HUES6 (cell line): ENCODE measurements around the gene DGCR8.

Source experiments
- H3K27ac ChIP-seq: 2 replicates; pipeline ENCODE4 v1.7.0; 2013; ENCODE audit warnings: low read depth, mild to moderate bottlenecking, low read length, inconsistent platforms
- H3K27me3 ChIP-seq: 2 replicates; pipeline ENCODE4 v1.6.1; 2013; ENCODE audit warnings: low read length; ENCODE audit not compliant: control insufficient read depth, insufficient read depth
- H3K36me3 ChIP-seq: 2 replicates; pipeline ENCODE4 v1.6.1; 2013; ENCODE audit warnings: low read length; ENCODE audit not compliant: control insufficient read depth, insufficient read depth
- H3K4me1 ChIP-seq: 2 replicates; pipeline ENCODE4 v1.6.1; 2013; ENCODE audit warnings: low read length; ENCODE audit not compliant: control insufficient read depth, insufficient read depth
- H3K4me3 ChIP-seq: 2 replicates; pipeline ENCODE4 v1.5.1; 2013; ENCODE audit warnings: low read depth, low read length
- H3K9ac ChIP-seq: one replicate; pipeline ENCODE4 v1.6.1; 2013; ENCODE audit warnings: mild to moderate bottlenecking, low read length
- H3K9me3 ChIP-seq: 2 replicates; pipeline ENCODE4 v1.6.1; 2013; ENCODE audit warnings: low read depth, low read length; ENCODE audit not compliant: control insufficient read depth, insufficient read depth

The DGCR8 gene

DNA sequence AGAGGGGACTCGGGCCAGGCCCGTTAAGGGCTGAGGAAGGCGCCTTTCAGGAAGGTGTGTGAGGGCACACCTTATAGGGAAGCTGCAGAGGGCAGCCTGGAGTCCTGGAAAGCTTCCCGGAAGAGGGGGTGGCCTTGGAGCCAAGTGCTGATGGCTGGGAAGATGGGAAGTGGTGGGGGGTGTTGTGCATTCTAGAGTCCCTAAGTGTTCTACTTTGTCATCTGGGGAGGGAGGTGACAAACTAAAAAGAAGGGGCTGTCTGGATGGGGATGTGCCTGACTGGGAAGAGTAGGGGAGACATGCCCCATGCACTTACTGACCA is 58.3 kb downstream of the DGCR8 start:
- H3K4me3 ChIP-seq = no peak overlapping the region
- H3K4me1 ChIP-seq = no peaks in the 10 kb centered on the region
- no peak overlapping the region for H3K27ac ChIP-seq
- no peak overlapping the region for H3K9ac ChIP-seq
- no peaks in the 10 kb centered on the region for H3K27me3 ChIP-seq
- H3K36me3 ChIP-seq = peaks cover 10% of the 10 kb centered on the region
- H3K9me3 ChIP-seq = no peaks in the 10 kb centered on the region

DNA sequence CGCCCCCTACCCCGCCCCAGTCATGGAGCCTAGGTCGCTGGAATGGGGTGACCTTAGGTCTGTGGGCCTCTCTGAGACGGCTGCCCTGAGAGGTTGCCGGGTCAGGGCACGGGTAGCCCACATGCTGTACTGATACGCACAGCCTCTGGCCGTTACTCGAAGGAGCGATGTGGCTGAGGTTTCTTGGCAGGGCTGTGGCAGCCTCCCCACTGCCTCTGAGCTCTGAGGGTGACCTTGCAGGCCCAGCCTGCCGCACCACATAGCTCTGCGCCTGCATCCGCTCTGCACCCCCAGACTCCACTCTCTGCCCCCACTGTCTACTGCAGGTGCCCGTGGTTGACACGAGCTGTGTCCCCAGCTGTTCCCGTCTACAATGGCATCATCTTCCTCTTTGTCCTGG is 58.8 kb downstream of the DGCR8 start:
- H3K36me3 ChIP-seq = peaks cover 14% of the 10 kb centered on the region
- no peak overlapping the region for H3K4me3 ChIP-seq
- no peaks in the 10 kb centered on the region for H3K4me1 ChIP-seq
- H3K27me3 ChIP-seq = no peaks in the 10 kb centered on the region
- H3K9me3 ChIP-seq = no peaks in the 10 kb centered on the region
- H3K27ac ChIP-seq = no peak overlapping the region
- H3K9ac ChIP-seq = no peak overlapping the region

DNA sequence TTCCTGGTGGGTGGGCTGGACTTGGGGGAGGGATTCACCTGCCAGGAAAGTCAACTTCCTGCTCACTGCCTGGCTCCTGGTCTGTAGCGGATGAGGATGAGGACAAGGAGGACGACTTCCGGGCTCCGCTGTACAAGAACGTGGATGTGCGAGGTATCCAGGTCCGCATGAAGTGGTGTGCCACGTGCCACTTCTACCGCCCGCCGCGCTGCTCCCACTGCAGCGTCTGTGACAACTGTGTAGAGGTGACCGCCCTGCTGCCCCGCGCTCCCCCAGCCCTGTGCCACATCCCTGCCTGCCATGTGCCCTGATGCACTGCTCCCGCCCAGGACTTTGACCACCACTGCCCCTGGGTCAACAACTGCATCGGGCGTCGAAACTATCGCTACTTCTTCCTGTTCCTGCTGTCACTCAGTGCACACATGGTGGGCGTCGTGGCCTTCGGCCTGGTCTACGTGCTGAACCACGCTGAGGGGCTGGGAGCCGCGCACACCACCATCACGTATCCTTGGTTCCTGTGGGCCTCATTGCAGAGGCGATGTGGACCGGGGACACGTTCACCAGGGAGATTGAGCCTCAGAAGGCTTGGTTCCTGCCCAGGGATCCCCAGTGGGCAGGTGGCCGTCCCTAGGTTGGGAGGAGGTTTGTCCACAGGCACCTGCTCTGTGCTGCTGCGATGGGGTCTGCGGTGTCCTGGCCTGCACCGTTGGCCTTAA is 59.5 kb downstream of the DGCR8 start:
- no peak overlapping the region for H3K4me3 ChIP-seq
- no peaks in the 10 kb centered on the region for H3K27me3 ChIP-seq
- H3K9ac ChIP-seq = no peak overlapping the region
- no peaks in the 10 kb centered on the region for H3K4me1 ChIP-seq
- H3K36me3 ChIP-seq = peaks cover 14% of the 10 kb centered on the region
- H3K27ac ChIP-seq = no peak overlapping the region
- H3K9me3 ChIP-seq = no peaks in the 10 kb centered on the region

GRCh38 chr22:20140107-20140445 is 60.0 kb downstream of the DGCR8 start:
- H3K27me3 ChIP-seq = no peaks in the 10 kb centered on the region
- no peaks in the 10 kb centered on the region for H3K9me3 ChIP-seq
- H3K27ac ChIP-seq = no peak overlapping the region
- H3K4me3 ChIP-seq = no peak overlapping the region
- no peaks in the 10 kb centered on the region for H3K4me1 ChIP-seq
- H3K9ac ChIP-seq = no peak overlapping the region
- H3K36me3 ChIP-seq = peaks cover 14% of the 10 kb centered on the region

- H3K9ac ChIP-seq = no peak overlapping the region
Measured at GRCh38 chr22:20140521-20140964, 60.5 kb downstream of the DGCR8 start.

GRCh38 chr22:20141186-20142077 is 61.4 kb downstream of the DGCR8 start:
- Histone ChIP-seq H3K27me3 (no peaks in the 10 kb centered on the region), H3K4me1 (no peaks in the 10 kb centered on the region), H3K36me3 (peaks cover 14% of the 10 kb centered on the region), H3K9ac (no peak overlapping the region), H3K4me3 (no peak overlapping the region), H3K9me3 (no peaks in the 10 kb centered on the region), H3K27ac (peak overlapping the region; percentile 33; the same call in 1 of the 2 replicates)

More at GRCh38 chr22:20140521-20140964, 60.5 kb downstream of the DGCR8 start:
- H3K36me3 ChIP-seq = peaks cover 14% of the 10 kb centered on the region
- no peaks in the 10 kb centered on the region for H3K4me1 ChIP-seq
- H3K27me3 ChIP-seq = no peaks in the 10 kb centered on the region
- no peak overlapping the region for H3K27ac ChIP-seq
- H3K9me3 ChIP-seq = no peaks in the 10 kb centered on the region
- no peak overlapping the region for H3K4me3 ChIP-seq

- no peak overlapping the region for H3K4me3 ChIP-seq
- H3K9ac ChIP-seq = no peak overlapping the region
- H3K36me3 ChIP-seq = peaks cover 14% of the 10 kb centered on the region
- H3K4me1 ChIP-seq = no peaks in the 10 kb centered on the region
- H3K9me3 ChIP-seq = no peaks in the 10 kb centered on the region
- no peak overlapping the region for H3K27ac ChIP-seq
- H3K27me3 ChIP-seq = no peaks in the 10 kb centered on the region
Measured at GRCh38 chr22:20142711-20143621, 62.9 kb downstream of the DGCR8 start.

GRCh38 chr22:20143883-20144665 is 64.0 kb downstream of the DGCR8 start:
- Histone ChIP-seq H3K4me3 (no peak overlapping the region), H3K4me1 (no peaks in the 10 kb centered on the region), H3K27me3 (no peaks in the 10 kb centered on the region), H3K9ac (no peak overlapping the region), H3K9me3 (no peaks in the 10 kb centered on the region), H3K36me3 (peaks cover 13% of the 10 kb centered on the region), H3K27ac (no peak overlapping the region)

GRCh38 chr22:20145206-20145831 is 65.3 kb downstream of the DGCR8 start:
- H3K9me3 ChIP-seq = no peaks in the 10 kb centered on the region
- H3K27me3 ChIP-seq = no peaks in the 10 kb centered on the region
- H3K9ac ChIP-seq = no peak overlapping the region
- H3K4me3 ChIP-seq = no peak overlapping the region
- H3K27ac ChIP-seq = no peak overlapping the region
- H3K36me3 ChIP-seq = peaks cover 4% of the 10 kb centered on the region; the same call in 1 of the 2 replicates
- no peaks in the 10 kb centered on the region for H3K4me1 ChIP-seq

DNA sequence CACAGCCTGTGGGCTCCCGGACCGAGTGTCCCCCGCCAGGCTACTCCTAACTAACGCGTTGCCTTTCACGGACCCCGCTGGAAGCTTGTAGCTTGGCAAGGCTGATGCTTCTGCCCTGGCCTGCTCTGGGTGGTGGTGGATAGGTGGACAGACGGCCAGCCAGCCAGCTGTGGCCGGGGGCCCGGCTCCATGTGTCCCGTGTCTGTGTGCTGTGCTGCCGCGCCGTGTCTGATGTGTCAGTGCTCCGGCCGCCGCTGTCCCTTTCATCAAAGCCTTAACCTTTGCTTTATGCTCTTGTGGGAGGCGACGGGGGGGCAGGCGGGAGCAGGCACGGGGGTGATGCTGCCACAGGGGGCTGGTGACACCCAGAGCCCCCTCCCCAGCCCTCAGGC is 65.8 kb downstream of the DGCR8 start:
- Histone ChIP-seq H3K27ac (no peak overlapping the region), H3K4me1 (no peaks in the 10 kb centered on the region), H3K36me3 (peaks cover 4% of the 10 kb centered on the region; the same call in 1 of the 2 replicates), H3K9me3 (no peaks in the 10 kb centered on the region), H3K4me3 (no peak overlapping the region), H3K9ac (no peak overlapping the region), H3K27me3 (no peaks in the 10 kb centered on the region)
